ENCODE data around the gene SLC25A44.
"Not testable (repeated sequence)": the region's sequence is repeated elsewhere in the genome, so short reads cannot be mapped to it uniquely, and the experiment has no call there.

SLC25A44 gene

DNA sequence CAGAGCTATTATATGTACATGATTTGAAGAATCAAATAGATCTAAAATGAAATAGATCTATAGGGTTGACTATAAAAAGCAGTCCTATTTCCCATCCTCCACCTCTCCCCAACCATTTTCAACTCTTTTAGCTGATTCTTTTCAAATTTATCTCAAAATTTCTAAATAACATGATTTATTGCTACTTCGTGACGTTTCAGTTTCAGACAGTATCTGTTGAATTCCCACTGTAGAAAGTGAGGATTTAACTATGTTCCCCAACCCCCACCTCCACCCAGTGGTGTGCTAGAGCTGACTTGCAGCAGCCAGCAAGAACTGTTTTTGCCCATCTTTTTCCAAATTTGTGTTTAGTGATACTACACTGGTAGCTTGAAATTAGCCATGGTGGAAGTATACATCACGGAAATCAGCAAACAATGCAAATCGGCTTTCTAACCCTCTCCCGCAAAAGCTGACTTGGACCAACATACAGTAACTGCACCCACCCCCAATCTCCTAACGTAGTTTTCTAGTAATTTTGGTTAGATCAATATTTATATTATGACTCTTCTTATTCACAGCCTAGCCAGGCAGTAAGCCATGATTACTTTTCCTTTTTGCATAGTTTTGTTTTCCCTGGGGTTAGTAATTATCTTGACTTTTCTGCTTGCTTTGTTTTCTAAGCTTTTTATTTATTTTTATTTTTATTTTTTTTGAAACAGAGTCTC, 29.6 kb upstream of the SLC25A44 start:
- no peak for DNase-seq

DNA sequence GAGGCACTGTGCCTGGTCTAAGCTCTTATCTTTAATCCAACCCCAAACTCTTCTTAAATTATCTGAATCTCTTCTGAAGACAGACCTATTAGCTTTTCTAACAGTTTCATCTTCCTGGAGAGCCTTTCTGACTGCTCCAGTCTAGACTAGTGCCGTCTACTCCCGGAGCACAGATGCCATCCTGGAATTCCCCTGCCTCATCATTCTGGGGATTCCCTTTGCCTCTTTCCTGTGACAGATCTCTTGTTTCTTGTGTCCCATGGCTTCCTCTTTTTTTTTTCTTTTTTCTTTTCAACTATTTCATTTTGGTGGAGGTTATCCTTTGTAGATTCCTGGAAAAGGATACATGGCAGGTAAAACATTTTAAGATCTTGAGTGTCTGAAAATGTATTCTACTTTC, 28.8 kb upstream of the SLC25A44 start:
- DNase-seq: no peak

DNA sequence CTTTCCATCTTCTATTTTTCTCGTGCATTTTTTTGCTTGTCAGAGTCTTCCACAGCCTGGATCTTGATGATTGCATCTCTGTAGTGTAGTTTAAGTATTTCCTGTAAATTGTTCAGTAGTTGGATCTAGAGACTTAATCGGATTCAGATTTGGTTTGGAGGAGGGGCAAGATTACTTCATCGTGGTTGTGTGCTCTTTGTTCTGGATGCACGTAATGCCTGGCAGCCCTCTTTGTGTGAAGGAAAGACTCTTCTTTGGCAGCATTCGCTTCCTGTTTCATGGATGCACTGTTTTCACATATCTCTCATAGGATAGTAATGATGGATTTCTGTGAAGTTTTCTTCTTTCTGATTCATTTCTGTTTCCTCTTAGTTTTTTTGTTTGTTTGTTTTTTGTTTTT, 26.4 kb upstream of the SLC25A44 start:
- DNase-seq: peak; percentile 54

DNA sequence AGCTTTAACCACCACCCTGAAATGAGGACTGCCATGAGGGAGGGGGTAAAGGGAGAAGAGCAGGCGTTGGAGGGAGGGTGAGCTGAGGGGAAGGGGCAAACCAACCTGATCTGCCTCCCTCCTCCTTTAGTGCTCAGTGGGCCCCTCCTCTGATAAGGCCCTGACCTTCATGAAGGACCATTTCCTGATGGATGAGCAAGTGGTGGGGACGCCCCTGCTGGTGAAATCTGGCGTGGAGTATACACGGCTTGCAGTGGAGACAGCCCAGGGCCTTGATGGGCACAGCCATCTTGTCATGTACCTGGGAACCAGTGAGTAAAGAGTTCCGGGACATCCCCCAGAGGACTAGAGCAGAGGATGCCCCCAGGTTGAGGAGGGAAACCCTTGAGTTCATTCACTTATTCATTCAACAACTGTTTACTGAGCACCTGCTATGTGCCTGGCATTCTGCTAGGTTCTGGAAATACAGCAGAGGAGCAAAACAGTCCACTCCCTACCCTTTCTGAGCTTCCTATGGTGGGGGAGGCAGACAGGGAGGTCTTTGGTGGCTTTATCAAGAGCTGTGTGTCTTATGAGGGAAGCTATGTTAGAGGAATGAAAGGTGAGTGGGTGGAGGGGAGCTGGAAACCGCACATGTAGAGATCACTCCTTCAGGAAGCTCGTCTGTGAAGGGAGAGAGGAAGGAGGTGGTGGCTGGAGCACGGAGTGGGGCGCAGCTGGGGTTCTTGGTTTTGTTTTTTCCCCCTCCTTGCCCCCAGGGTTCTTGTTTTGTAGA, 21.0 kb upstream of the SLC25A44 start:
- DNase-seq: no peak

DNA sequence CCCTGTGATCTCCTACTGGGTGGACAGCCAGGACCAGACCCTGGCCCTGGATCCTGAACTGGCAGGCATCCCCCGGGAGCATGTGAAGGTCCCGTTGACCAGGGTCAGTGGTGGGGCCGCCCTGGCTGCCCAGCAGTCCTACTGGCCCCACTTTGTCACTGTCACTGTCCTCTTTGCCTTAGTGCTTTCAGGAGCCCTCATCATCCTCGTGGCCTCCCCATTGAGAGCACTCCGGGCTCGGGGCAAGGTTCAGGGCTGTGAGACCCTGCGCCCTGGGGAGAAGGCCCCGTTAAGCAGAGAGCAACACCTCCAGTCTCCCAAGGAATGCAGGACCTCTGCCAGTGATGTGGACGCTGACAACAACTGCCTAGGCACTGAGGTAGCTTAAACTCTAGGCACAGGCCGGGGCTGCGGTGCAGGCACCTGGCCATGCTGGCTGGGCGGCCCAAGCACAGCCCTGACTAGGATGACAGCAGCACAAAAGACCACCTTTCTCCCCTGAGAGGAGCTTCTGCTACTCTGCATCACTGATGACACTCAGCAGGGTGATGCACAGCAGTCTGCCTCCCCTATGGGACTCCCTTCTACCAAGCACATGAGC, 17.2 kb upstream of the SLC25A44 start:
- no peak for DNase-seq

DNA sequence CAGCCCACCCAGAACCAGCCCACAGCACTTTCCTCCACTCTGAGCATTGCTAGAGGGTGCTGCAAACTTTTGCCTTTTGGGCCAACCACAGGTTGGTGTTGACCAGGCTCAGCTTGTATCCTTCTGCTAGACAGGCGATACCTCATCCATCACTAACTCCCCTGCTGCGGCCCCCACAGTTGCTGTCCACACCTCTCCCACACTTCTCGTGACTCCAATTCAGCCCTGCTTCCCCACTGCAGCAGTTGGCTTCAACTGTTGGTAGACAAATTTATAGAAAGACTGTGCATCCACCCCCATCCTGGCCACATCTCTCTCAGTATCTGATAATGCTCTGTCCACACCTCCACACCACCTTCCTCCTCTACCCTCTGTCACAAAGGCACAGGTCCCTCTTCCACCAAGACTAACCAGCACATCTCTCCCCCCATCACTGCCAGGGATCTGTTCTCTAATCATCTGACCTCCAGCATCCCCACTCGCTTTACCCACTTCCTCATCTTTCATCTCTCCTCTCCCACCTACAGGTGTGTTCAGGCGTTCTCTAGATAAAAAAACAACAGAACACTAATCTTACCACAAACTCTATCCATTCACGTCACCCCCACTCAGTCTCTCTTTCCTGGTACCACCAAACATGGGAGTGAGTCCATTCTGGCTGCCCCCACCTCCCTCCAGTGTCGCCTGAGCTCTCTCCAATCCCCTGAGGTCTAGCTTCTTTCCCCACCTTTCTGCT, 15.8 kb upstream of the SLC25A44 start:
- no peak for DNase-seq

DNA sequence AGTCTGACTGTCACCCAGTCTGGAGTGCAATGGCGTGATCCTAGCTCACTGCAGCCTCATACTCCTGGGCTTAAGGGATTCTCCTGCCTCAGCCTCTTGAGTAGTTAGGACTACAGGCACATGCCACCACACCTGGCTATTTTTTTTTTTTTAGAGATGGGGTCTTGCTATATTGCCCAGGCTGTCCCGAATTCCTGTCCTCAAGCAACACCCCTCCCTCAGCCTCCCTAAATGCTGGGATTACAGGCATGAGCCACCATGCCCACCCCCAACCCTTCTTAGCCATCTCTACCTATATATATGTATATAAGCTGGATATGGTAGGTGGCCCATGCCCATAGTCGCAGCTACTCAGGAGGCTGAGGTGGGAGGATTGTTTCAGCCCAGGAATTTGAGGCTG, 13.4 kb upstream of the SLC25A44 start:
- no peak for DNase-seq

DNA sequence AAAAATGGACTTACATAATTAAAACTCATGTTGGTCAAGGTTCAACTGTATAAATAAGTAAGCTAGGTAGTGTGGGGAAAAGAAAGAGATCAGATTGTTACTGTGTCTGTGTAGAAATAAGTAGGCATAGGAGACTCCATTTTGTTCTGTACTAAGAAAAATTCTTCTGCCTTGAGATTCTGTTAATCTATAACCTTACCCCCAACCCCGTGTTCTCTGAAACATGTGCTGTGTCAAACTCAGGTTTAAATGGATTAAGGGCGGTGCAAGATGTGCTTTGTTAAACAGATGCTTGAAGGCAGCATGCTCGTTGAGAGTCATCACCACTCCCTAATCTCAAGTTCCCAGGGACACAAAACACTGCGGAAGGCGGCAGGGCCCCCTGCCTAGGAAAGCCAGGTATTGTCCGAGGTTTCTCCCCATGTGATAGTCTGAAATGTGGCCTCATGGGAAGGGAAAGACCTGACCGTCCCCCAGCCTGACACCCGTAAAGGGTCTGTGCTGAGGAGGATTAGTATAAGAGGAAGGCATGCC, 12.4 kb upstream of the SLC25A44 start:
- DNase-seq: not testable (repeated sequence)

DNA sequence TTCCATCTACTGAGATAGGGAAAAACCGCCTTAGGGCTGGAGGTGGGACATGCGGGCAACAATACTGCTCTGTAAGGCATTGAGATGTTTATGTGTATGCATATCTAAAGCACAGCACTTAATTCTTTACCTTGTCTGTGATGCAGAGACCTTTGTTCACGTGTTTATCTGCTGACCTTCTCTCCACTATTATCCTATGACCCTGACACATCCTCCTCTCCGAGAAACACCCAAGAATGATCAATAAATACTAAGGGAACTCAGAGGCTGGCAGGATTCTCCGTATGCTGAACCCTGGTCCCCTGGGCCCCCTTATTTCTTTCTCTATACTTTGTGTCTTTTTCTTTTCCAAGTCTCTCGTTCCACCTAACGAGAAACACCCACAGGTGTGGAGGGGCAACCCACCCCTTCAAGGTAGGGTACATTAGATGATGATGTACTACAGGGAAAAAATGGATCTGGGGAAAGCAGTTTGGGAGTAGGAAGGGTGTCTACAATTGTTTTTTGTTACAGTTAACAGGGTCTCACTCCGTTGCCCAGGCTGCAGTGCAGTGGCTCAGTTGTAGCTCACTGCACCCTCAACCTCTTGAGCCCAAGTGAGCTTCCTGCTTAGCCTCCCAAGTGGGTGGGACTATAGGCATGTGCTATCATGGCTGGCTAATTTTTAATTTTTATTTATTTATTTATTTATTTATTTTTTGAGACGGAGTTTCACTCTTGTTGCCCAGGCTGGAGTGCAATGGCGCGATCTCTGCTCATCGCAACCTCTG, 11.7 kb upstream of the SLC25A44 start:
- DNase-seq: not testable (repeated sequence)

DNA sequence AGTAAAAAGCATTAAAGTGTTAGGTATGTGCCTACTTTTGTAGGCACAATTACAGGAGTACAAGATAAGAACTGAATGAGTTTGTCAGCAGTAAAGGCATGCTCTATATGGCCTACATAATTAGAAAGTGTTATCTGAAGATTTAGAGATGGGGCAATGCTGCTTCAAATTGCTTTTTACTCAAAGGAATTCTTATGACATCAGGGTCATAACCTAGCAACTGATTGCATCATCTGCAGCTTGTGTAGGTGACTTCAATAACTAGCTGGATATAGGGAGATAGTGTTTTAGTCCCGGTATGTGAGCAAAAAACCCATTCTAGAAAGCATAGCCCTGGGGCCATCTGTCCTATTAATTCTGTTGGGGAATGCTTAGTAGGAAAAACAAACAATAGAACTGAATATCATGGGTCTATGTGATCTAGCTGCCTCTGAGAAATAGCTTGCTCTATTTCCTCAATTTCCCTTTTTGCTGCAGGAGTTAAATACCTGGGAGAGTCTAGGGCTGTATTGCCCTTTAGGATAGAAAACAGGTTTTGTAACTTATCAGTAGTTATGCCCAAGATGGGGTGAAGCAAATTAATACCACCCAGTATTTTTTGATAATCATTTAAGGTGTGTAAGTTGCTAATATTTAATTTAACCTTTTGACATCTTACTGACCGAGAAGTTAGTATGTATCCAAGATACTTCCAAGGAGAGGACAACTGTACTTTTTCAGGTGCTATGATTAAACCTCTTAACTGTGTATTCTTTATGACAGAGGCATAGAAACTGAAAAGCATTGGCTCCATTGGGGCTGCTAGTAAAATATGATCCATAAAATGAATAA, 7.3 kb upstream of the SLC25A44 start:
- DNase-seq: not testable (repeated sequence)

DNA sequence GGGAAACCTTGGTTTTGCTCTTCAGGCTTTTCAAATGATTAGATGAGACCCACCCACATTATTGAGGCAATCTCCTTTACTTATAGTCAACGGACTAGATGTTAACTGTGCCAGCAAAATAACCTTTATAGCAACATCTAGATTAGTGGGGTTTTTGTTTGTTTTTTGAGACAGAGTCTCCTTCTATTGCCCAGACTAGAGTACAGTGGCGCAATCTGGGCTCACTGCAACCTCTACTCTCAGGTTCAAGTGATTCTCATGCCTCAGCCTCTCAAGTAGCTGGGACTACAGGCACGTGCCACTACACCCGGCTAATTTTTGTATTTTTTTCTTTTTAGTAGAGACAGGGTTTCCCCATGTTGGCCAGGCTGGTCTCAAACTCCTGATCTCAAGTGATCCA, 3.6 kb upstream of the SLC25A44 start:
- DNase-seq: not testable (repeated sequence)

DNA sequence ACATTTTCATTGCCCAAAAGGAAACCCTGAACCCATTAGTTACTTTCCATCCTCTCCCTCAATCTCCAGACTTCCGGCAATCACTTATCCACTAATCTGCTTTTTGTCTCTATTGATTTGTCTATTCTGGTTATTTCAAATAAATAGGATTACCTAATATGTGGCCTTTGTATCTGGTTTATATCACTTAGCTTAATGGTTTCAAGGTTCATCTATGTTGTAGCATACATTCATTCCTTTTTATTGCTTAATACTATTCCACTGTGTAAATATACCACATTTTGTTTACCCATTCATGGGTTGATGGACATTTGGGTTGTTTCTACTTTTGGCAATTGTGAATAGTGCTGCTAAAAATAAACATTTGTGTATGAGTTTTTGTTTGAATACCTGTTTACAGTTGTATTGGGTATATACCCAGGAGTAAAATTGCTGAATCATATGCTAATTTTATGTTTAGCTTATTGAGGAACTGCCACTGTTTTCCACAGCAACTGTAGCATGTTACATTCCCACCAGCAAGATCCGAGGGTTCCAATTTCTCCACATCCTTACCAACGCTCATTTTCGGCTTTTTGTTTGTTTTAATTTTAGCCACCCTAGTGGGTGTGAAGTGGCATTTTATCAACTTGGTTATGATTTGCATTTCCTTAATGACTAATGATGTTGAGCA, 2.5 kb upstream of the SLC25A44 start:
- no peak for DNase-seq

DNA sequence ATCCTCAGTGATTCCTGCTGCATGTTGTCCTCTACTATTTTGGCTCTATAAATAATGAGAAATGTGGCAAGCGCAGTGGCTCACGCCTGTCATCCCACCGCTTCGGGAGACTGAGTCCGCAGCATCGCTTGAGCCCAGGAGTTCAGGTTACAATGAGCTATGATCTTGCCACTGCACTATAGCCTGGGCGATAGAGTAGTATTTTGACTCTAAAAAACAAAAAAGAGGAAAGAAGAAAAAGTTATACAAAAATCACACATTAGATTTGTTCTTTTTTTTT, 756 bp upstream of the SLC25A44 start:
- DNase-seq: no peak

DNA sequence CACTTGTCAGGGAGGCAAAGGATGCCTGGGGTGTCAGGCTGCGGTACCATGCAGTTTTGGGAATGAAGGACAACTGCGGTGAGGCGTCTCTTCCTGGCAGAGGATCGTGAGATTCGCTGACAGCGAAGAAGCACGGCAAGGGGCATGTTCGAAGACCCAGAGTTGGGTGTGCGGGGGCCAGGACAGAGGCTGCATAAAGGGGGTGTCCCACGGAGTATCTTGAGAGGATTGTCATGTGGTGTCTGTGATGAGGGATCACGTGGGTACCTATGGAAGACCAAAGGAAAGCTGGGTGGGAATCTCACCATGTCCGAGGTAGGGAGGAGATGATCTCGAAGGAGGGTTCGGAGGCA, 372 bp downstream of the SLC25A44 start:
- no peak for DNase-seq

DNA sequence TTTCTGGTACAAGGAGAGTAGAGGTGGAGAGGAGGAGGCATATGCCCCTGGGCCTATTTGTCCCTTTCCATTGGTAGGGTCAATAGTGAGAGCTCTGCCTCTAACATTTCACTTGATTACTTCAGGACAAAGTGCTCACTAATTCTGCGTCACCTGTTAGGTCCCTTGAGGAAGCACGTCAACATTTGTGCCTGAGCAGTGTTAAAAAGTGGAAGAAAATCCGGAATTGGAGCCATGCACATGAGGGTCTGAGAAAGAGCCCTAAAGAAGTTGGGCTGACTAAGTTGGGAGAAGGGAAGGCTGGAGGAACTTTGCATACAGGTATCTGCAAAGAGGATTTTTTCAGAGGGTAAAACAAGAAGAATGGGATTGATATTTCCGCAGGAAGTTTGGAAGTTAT, 1.9 kb downstream of the SLC25A44 start:
- DNase-seq: no peak

DNA sequence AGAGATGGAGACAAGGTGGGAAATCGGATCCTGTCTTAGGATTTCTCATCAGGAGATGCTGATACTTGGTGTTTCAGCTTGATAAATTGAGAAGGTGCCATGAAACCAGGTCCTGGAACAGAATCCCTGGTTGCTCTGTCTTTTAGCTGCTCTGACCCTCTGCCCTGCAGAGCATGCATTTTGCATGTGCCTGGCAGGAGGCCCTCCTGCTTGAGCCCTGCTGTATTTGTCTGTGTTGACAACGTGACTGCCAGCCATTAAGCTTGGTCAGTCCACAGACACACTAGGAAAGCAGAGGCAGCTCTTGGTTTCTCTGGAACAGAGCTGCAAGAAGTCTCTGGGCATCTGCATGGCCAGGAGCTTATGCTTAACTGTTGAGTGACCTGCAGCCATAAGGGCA, 2.5 kb downstream of the SLC25A44 start:
- DNase-seq: no peak

DNA sequence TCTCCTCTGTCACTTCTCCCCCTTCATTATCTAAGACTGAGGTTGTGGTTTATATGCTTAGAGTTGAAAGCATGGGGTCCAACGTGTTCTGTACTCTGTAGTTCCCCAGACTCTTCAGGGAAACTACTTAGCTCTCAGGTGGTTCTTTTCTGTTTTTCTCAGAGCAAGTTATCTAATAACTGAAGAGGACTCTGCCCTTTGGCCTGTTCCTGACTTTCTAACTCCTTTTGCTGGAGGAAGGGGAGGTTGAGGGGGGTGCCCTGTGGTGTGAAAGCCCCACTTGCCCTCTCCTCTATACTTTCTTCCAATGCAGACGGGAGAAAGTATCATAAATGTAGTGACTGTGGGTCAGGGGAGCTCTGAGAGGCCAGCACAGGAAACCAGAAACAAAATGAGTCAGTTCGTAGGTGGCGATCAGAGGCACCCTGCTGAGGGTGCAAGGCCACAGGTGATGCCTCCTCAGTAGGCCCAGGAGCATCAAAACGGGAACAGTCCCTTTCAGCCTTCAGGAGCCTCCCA, 5.0 kb downstream of the SLC25A44 start:
- no peak for DNase-seq

DNA sequence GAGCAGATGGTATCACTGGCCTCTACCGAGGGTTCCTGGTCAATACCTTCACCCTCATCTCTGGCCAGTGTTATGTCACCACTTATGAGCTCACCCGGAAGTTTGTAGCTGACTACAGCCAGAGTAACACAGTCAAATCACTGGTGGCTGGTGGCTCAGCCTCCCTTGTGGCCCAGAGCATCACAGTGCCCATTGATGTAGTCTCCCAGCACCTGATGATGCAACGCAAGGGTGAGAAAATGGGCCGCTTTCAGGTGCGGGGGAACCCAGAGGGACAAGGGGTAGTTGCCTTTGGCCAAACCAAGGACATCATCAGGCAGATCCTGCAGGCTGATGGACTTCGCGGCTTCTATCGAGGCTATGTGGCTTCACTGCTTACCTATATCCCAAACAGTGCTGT, 6.1 kb downstream of the SLC25A44 start:
- DNase-seq: no peak

DNA sequence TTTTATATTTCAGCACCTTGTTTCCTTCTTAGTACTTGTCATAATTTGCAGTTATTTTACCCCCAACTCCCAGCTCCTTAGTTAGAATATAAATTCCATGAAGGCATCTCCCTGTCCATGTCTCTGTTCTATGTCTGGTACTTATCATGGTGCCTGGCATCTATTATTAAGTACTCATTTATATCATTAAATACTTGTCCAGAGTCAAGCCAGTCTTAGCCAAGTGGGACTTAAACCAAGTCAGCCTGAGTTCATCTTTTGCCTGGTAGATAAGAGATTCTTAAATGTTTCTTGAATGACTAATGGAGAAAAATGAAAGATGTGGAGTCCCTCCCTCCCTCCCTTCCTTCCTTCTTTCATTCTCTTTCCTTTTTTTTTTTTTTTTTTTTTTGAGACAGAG, 9.4 kb downstream of the SLC25A44 start:
- DNase-seq: peak; percentile 35

DNA sequence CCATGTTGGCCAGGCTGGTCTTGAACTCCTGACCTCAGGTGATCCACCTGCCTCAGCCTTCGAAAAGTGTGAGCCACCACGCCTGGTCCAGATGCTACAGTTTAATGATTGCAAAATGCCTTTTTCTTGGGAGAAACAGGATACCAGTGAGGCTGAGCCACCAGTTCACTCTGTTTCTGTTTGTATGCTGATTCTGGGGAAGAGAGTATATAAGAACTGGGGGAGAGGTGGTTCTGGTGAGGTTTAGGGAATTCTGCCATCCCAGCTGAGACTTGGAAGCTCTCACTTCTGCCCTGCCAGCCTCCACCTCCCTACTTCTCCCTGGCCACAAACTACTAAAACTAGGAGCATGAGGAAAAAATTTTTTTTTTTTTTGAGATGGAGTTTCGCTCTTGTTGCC, 10.8 kb downstream of the SLC25A44 start:
- DNase-seq: no peak

DNA sequence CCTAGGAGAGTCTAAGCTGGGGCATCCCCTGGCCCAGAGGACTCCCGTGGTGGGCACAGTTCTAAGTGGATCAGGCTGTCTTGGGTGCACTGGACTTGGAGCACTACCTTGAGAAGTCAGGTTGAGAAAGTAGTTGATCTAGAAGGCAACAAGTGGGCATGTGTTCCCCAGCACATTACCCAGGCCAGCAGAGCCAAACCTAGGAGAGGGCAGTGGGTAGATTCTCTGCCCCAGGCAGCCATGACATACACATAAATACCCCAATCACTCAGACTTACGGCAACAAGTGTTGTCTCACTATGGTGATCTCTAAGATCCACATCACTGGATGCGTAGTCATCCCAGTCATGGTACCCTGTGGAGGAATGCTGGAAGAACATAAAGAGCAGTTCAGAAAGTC, 17.3 kb downstream of the SLC25A44 start:
- no peak for DNase-seq
